GM19468 (cell line): ENCODE measurements around the gene IFT27.

Experiments used
- ATAC-seq: cut with Tn5 transposase; IDR thresholded peaks from one replicate; pipeline ENCODE4 v1.9.1; 2021; ENCODE audit warnings: mild to moderate bottlenecking, moderate library complexity, moderate number of reproducible peaks; ENCODE audit not compliant: unreplicated experiment; ENCODE audit errors: extremely low read depth

The IFT27 gene, protein sequence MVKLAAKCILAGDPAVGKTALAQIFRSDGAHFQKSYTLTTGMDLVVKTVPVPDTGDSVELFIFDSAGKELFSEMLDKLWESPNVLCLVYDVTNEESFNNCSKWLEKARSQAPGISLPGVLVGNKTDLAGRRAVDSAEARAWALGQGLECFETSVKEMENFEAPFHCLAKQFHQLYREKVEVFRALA

DNA sequence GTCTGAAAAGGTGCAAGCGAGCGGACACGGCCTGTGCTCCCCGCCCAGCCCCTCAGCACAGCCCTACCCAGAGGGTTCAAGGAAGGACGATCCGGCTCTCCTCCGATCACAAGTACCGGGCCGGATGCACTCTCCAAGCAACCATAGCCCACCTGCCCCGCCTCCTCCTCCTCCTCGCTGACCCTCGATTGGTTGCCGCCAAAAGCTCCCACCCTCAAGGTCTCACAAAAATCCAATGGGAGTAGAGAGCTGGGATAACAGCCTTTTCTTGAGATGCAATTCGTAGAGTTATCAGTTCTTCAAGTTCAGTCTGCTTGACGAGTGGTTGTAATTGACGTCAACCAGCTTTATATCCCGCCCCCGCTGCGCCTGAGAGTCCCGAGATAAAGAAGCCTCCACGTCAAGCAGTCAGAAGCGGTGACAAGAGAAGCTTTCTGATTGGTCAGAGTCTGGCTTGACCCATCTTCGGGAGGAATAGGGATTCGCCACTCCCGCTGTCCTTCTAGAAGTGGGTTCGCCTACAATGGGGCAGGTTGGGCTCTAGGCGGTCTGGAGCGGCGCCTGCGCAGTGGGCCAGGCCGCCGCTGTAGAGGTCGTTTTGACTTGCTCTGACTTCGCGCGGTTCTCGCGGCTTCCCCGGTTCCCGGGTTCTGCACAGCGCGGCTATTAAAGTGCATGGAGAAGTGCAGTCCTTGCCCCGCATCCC is at the start of gene IFT27:
Gene IFT27, minus strand, starts transcription at position 156 of the 706 bp plus-strand sequence. CDS start 412 bp downstream, outside the sequence.
- peak; percentile 89 for ATAC-seq

DNA sequence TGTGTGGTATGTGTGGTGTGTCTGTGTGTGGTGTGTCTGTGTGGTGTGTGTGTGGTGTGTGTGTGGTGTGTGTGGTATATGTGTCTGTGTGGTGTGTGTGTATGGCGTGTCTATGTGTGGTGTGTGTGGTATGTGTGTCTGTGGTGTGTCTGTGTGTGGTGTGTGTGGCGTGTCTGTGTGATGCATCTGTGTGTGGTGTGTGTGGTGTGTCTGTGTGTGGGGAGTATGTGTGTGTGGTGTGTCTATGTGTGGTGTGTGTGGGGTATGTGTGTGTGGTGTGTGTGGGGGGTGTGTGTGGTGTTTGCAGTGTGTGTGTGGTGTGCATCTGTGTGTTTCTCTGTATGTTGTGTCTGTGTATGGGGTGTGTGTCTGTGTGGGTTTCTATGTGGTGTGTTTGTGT is 48.7 kb upstream of the IFT27 start:
- no peak for ATAC-seq

DNA sequence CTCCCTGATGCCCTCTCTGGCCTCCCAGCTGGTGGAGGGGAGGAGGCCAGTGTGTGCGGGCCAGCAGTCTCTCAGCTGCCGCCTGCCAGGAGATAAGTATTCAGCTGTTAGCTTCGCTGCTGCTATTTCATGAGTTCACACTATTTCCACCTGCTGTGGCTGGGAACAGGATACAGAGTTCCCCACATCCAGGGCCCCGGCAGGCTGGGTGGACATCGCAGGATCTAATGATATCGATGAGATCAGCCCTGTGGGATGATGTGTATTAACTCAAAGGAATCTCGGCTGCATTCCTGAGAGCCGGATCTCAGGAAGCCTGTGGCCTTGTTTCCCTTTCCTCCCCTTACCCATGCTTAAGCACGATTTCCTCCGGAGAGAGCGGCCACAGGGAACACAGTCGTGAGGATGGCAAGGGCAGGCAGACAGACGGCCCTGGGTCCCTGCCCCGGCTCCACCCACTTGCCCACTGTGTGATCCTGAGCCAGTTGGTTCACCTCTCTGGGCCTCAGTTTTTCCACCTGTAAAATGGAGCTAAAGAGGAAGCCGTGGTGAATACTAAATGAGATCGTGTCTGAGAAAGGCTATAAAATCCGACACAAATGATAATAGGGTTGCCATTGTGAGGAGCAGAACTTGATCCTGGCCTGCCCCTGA is 47.4 kb upstream of the IFT27 start:
- ATAC-seq = no peak

DNA sequence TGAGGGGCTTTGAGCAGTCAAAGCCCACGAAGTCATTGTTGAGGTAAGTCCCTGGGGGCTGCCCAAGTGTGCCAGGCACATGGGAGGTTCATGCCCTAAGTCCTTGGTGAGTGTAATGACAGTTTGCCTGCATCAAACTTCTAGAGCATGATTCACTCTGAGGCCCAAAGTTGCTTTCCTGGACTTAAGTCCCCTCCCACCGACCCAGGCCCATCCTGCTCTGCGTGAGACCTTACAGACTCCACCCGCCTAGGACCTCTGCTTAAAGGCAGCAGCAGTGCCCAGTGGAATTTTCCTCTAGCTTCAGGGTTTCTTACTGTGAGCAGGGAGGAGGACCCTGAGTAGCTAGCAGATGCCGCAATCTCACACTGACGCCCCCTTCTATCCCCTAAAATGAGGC is 46.7 kb upstream of the IFT27 start:
- ATAC-seq = no peak

DNA sequence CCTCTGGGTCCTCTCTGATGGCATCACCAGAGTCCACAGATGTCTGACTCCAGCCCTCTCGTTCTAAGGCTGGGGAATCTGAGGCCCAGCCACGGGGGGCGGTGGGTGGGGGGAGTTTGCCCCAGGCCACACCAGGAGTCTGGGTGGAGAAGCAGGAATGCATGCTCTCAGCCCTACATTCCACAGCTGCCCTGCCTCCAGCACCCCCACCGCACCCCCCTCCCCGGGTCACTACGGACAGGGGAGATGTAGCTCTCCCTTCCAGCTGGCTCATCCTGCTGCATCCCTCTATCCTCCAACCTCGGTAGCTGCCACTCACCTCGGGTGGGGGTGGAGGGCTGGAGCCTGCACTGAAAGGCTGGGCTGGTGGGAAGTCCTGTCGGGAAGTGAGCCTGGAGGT is 43.2 kb upstream of the IFT27 start:
- ATAC-seq = no peak

DNA sequence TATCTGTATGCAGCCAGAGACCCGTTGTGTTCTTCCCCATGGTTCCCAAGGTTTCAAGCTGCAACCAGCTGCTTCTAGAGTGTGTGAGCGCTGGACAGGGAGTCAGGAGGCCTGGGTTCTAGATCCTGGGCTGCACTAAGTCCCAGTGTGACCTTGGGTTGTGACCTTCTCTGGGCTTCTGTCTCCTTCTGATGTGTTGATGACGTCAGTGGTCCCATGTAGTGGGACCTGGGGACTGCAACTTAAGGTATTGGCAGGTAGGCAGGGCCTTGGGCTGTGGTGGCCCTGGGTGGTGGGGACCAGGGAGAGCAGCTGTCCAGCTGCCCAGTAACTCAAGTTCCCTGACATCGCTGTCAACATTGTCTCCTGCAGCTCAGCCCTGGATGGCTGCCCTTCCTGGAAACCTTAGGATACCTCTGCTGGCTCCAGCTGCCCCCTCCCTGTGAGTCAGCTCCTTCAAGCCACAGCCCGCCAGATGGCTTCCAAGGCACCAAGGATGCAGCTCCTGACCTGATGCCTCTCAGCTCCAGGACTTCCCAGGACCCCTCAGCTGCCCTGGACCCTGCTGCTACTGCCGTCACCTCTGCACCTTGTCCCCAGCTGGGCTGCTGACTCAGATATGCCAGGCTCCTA is 42.2 kb upstream of the IFT27 start:
- no peak for ATAC-seq

DNA sequence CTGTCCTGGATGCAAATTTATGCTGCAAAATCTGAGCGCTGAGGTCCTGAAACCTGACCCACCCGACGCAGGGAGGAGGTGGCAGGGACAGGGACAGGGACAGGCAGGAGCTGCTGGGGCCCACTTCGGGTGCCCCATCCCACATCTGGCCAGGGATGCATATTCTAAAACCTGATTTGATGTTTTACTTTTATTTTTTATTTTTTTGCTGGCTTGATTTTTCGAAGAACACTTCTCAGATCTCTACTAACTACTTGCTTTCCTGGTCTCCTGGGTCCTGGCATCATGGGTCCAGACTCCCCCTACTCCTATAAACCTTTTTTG is 41.6 kb upstream of the IFT27 start:
- ATAC-seq = no peak

DNA sequence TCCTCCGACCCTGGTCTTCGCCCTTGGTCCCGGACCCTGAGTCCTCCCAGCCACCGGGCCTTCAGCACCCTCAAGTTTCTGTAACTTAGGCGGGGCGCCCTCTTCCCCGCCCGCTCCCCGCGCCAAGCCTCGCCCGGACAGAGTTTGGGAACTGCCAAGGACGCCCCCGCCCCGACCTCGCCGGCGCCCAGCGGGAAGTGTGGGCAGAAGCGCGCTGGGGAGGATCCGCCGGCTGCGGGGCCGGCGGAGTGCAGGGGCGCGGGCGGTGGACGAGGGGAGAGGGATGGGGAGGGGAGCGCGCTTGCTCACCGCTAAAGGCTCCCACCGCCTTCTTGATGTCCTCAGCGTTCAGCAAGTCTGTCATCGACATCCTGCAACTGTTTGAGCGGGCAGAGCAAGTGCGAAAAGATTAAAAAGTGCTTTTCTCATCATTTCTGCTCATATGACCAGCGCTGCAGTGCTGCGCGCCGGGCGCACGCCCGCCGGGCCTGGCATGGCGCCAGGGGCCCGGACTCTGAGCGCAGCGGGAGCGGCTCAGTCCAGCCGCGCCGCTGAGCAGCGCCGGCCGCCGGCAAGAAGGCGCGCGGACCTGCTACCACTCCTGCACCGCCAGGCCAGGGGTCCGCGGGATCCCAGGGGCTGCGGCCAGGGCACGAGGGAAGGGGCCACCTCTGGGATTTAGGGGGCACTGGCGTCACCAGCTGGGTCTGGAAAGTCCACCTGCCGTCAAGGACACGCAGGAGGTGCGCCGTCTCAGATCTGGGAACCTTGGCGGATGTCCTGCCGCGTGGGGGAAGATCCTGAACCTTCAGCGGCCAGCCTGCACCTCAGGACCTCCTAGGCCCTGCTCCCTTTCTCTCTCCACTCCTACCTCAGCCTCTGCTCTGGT is 41.0 kb upstream of the IFT27 start, which contains the start of gene PVALB:
Gene PVALB, minus strand, starts transcription at position 400 of the 889 bp plus-strand sequence. Its CDS starts 30 bp downstream, at position 370.
- ATAC-seq = no peak

DNA sequence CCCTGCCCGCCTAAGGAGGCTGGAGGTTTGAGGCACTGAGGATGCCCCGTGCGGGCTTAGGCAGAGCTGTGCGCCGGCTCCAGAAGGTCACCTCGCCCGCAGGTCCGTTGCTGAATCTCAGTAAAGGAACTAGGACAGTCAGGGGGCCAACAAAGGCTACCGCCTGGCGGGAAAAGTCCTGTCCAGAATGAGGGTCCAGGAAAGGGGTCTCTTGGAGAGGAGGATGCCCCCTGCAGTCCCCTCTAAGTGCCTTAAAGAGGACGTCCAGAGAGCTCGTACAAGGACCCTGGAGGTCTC is 40.4 kb upstream of the IFT27 start:
- no peak for ATAC-seq

DNA sequence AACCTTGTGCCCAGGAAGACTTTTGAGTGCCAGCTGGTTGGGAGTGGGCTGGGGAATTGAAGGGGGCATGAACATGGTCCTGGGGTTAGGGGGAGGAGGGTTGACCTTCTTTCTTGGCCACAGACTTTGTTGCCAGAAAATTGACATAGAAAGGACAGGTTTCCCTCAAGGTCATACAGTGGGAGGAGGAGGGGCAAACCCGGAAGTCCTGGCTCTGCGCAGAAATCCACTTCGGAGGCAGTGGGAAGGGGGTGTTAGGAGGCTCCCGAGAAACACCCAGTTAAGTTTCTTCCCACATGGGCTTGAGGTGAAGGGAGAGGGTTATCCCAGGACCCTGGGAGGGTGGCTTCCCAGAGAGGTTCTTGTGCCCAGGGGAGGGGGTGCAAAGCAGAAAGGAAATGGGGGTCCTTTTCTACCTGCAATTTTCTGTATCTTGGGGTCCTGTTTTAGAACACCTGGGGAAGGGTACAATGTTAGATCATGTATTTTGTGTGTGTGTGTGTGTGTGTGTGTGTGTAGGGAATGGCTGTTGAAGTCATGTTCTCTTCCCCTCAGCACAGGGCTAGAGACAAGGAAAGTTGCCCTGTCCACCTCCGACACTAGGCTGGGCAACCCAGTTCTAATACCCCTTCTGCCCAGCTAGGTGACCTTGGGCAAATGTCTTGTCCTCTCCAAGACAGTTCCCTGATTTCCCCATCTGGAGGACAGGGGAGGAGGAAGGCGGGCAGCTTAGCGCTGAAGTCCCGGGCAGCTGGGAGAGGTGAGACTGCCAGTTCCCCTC is 39.8 kb upstream of the IFT27 start:
- no peak for ATAC-seq

DNA sequence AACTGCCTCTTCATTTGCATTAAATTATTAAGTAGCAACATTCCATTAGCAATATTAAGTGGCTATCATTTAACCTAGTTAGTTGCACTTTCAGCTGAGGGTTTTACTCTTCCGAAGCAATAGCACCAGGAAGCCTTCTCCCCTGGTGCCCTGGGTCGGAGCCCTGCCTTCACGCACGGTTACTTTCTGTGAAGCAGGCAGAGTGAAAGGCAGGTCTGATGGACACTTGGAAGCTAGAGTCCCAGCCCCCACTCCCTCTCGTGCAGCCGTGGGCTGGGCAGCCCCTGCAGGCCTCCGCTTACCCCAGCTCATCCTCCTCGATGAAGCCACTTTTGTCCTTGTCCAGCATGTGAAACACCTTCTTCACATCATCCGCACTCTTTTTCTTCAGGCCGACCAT is 38.9 kb upstream of the IFT27 start:
- no peak for ATAC-seq

DNA sequence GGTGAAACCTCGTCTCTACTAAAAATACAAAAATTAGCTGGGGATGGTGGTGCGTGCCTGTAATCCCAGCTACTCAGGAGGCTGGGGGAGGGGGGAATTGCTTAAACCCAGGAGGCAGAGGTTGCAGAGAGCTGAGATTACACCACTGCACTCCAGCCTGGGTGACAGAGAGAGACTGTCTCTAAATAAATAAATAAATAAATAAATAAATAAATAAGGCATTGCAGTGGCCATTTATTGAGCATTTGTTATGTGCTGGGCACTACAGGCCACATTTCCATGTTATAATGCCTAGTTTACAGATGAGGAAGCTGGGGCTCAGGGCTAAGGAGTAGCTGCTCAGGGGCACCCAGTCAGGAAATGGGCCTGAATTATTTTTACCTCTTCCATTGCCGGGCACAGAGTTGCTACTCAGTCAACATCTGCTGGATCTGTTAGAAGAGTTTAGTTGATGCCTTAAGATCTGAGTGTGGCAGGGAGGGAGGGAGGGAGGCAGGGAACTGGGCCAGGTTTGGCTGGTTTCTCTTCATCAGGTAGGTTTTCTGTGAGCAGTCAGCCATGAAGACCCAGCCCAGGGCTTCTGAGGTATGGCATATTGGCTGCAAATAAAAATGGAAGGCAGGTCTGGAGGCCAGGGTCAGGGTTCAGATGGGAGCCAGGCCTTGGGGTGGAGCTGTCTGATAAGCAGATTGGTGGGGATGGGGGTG is 35.3 kb upstream of the IFT27 start:
- ATAC-seq = no peak

DNA sequence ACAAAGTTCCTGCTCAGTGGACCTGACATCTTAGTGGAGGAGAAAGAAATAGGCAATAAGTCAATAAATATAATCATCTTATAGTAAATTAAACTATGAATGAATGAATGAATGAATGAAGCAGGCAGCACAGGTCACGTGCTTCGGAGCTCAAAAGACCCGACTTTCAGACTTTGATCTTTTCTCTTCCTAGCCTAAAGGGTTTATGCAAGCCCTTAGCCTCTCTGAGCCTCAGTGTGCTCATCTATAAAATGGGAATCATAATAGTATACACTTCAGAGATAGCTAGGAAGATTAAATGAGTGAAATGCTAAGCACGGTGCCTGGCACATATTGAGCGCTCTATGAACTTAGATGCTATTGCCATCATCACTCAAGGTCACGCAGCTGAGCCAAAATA is 33.4 kb upstream of the IFT27 start:
- no peak for ATAC-seq

DNA sequence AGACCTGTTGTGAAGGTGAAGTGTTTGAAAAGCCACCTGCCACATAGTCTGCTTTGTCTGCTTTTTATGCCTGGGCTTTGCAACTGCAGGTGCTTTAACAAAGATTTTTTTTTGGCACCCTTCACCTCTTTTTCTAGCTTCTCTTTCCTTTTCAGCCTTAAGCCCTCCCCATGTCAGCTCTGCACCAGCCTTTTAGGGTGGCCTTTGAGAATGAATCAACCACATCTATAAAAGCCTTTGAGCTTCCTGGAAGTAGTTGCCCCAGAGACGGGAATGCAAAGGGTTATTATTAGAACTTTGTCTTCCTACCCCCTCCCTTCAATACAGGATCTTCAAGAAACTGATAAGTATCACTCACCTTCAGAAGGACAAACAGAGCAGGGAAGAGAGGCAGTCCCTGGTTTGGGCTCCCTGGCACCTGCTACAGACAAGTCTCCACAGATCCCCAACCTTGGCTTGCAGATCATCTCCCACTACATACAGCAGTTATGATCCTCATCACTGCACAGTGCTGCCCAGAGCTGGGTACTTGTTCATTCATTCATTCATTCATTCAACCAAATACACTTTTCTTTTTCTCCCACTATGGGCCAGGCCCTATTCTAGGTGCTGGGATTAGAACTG is 32.9 kb upstream of the IFT27 start:
- ATAC-seq = no peak

DNA sequence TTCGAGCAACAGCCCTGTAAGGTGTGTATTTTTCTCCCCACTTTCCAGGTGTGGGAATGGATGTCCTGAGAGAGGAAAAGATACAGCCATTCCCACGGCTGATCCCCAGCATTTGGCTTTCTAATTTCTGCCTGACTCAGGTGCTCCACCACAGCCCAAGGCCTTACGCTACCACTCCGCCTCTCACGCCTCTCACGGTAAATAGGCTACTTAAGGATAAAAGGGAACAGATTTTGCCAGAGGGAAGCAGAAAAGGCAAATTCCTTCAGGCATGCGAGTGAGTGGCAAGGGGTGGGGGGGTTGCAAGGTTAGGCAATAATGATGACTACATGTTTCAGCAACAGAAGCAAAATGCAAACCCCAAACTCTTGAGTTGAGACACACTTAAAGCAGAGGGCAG is 31.7 kb upstream of the IFT27 start:
- ATAC-seq = no peak

DNA sequence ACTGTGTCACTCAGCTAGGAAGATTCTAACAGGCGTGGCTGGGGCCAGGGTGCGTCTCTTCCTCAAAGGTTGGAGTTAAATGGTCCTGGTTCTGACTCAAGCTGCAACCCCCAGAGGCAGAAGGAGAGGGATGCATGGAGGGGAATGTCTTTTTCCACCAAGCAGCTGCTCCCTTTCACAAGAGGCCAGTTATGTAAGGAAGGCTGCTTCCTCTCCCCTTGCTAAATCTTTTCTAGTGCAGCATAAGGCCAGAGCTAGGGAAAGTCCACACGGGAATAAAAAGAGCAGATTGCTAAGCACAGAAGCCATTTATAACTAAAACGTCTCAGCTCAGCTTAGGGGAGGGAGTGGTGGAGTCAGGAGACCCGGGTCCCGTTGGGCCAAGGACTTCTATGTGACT is 30.9 kb upstream of the IFT27 start:
- no peak for ATAC-seq

DNA sequence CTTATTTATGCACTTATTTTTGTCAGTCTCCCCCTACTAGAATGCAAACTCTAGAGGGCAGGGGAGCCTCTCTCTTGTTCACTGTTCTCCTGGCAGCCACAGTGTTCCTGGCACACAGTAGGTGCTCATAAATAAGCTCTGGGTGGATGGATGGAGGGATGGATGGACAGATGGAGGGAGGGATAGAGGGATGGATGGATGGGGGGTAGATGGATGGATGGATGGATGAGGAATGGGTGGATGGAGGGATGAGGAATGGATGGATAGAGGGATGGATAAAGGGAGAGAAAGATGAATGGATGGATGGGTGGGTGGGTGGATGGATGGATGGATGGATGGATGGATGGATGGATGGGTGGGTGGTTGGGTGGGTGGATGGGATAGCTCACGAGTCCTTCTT is 27.4 kb upstream of the IFT27 start:
- no peak for ATAC-seq

DNA sequence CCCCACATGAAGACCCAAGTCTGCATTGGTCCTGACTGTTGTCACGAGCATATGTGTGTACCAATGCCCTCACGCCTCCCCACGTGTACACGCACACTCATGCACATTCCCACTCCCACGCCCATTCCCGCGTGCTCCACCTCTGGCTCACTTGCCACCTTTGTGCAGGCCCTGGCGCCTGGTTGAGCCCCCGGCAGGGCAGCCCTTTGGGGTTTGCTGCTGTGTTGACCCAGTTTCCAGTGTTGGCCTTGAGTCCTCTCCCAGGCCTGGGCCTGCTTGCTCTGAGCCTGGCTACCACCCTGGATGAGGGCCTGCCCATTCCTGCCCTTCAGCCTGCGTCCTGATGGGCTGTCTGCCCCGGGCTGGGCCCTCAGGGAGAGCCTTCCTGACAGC is 22.8 kb upstream of the IFT27 start:
- no peak for ATAC-seq
